Uterus (tissue), 2 donors: Measurements from ENCODE around the gene KRT20.

ENCODE experiments used
- POLR2A ChIP-seq, 2 donors: fragments of 450-650 bp; IDR thresholded peaks; one replicate each; pipeline ENCODE4 v1.6.1; 2016; ENCODE audit warnings: antibody characterized with exemption in 2 of 2, mild to moderate bottlenecking in 1 of 2, moderate library complexity in 1 of 2
- TF ChIP-seq, protein P1 (sequence below), 4 experiments: fragments of 200-600 bp in 2 of 4; fragments of 450-650 bp in 2 of 4; sonication (generic) in 2 of 4; IDR thresholded peaks; one replicate each; pipeline ENCODE4 v1.5.1; 2016 to 2019; ENCODE audit warnings: antibody characterized with exemption in 4 of 4, mild to moderate bottlenecking in 2 of 4, moderate library complexity in 1 of 4

DNA sequence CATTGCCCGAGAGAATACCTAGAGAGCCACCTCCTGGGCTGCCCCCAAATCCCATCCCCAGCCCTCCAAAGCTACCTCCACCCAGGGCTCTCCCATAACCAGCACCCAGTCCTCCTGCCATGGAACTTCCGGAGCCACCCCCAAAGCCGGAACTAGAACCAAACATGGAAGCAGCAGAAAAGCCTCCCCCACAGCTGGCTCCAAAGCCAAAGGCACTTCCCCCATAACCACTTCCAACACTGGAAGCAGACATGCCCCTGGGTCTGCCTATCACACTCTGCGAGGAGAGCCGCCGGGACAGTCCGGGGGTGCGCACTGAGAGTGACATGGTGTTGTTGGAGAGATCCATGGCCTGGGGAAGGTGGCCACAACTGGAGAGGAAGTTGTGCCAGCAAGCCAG lies 18.2 kb downstream of the KRT20 start, which contains the start of gene KRT12:
- TF ChIP-seq, protein P1, sequence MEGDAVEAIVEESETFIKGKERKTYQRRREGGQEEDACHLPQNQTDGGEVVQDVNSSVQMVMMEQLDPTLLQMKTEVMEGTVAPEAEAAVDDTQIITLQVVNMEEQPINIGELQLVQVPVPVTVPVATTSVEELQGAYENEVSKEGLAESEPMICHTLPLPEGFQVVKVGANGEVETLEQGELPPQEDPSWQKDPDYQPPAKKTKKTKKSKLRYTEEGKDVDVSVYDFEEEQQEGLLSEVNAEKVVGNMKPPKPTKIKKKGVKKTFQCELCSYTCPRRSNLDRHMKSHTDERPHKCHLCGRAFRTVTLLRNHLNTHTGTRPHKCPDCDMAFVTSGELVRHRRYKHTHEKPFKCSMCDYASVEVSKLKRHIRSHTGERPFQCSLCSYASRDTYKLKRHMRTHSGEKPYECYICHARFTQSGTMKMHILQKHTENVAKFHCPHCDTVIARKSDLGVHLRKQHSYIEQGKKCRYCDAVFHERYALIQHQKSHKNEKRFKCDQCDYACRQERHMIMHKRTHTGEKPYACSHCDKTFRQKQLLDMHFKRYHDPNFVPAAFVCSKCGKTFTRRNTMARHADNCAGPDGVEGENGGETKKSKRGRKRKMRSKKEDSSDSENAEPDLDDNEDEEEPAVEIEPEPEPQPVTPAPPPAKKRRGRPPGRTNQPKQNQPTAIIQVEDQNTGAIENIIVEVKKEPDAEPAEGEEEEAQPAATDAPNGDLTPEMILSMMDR (IDR thresholded peaks at IDR 0.05) = no peak
- no peak for TF ChIP-seq POLR2A (IDR thresholded peaks at IDR 0.05)
